GM19240 (cell line): ENCODE results near the gene BRSK1.

ENCODE experiments used
- DNase-seq: peaks from one replicate; pipeline ENCODE4 v3.0.0; 2011; ENCODE audit warnings: low spot score; ENCODE audit not compliant: insufficient read length

The BRSK1 gene

DNA sequence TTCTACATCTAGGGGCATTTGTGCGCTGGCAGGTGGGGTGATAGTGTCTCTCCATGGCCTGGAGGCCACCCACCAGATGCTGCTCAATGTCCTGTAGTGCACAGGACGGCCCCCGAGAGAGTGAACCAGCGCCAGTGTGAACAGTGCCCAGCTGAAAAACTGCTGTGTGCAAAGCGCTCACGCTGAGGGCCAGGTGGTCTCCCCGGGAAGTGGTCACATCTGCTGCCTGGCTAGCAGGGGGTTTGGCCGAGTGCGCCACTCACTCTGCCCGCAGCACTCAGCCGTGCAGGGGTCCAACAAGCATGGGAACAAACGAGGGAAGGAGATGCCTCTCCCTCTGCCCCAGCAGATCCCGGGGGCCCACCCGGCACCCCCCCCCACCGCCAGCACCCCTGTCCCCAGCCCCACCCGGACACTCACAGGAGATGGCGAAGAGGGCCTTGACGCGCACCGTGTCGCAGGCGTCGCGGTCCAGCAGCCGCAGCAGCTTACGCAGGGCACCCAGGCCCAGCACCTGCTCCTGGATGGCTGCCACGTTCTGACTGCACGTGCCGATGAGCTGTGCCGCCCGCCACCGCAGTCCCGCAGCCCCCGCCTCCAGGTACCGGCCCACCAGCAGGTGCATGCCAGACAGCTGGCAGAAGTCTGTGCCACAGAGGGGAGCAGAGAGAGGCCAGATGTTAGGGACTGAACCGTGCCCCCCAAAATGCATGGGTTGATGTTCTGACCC lies 9.7 kb upstream of the BRSK1 start:
- no peak for DNase-seq

DNA sequence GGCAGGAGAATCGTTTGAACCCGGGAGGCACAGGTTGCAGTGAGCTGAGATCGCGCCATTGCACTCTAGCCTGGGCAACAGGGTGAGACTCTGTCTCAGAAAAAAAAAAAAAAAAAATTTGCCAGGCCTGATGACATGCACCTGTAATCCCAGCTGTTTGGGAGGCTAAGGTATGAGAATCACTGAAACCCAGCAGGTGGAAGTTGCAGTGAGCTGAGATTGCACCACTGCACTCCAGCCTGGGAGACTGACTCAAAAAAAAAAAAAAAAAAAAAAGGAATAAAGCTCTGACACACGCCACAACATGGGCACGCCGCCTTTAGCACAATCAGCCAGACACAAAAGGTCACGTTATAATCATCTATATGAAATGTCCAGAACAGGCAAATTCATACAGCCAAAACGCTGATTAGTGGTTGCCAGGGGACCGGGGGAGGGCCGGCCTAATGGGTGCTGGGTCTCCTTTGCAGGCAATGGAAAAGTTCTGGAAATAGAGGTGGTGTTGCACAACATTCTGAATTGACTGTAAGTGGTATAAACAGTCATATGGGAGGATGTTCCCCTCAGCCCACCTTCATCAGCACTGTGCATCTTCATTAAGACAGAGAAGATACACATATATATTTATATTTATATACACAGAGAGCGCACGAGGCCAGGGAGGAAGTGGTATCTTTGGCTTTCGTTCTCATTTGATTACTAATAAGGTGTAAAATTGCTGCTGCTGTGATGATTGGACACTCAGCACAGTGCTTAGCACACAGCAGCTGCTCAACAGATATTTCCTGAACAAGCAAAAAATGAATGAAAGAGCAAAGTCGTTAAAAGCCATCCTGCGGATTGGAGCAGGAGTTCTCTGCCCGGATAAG lies 7.7 kb upstream of the BRSK1 start:
- DNase-seq: no peak

DNA sequence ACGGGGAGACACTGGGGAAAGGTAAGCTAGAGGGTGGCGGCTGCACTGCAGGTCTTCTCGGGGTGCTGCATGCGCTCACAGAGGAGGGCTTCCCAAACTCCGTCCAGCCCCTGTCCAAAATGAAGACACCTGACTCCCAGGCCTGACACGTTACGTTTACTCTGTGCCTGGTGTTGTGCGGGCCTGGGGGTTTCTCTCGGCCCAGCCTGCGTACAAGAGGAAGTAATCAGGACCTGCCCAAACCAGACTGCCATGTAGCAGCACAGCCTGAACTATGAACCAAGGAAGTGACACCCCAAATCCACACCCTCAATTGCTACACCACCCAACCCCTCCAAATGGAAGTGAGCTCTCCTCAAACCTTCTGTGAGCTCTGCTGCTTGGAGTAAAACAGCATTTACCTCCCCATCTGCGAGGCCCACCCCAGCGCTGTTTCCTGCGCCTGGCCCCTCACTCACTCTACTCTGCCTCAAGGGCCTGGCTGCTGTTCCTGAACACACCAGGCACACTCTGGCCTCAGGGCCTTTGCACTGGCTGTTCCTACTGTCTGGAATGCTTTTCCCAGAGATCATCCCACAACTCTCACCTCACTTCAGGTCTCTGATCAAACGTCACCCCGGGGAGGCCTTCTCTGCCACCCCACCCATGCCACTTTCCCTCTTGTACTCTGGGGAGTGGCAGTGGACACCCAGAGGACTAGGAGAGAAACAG lies 6.9 kb upstream of the BRSK1 start:
- DNase-seq: no peak

DNA sequence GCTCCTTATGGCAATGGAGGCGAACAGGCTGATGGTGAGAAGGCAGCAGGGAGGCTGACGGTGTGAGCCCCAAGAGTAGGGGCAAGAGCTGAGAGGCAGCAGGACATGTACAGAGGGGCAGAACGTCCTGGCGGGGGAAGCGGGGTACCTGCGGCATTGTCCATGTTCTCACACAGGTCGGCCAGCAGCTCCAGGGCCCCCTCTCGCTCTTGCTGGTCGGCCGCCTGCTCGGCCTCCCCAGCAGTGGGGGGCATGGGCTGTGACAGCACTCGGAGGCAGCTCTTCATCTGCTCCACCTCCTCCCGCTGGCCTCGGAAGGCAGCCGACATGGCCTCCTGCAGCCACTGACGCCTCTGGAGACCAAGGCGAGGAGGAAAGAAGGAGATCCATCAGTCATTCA lies 6.3 kb upstream of the BRSK1 start:
- DNase-seq: no peak

DNA sequence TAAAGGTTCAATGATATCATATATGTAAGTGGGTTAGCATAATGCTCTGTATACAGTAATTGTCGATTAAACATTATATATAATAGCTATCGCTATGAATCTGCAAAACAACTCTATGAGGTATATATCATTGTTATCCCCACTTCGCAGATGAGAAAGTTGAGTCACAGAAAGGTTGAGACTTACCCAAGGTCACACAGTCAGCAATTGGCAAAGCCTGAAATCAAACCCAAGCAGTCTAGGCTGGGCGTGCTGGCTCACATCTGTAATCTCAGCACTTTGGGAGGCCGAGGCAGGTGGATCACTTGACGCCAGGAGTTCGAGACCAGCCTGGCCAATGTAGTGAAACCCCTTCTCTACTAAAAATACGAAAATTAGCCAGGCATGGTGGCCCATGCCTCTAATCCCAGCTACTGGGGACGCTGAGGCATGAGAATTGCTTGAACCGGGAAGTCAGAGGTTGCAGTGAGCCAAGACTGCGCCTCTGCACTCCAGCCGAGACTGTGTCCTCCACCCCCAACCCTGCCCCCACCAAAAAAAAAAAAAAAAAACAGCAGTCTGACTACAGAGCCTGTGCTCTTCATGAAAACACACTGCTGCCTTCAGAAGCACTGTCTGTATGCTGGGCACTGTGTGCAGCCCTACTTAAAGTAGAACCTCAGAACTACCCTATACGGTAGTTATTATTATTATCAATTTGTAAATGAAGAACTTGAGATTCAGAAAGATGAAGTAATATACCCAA lies 5.2 kb upstream of the BRSK1 start:
- DNase-seq: no peak

DNA sequence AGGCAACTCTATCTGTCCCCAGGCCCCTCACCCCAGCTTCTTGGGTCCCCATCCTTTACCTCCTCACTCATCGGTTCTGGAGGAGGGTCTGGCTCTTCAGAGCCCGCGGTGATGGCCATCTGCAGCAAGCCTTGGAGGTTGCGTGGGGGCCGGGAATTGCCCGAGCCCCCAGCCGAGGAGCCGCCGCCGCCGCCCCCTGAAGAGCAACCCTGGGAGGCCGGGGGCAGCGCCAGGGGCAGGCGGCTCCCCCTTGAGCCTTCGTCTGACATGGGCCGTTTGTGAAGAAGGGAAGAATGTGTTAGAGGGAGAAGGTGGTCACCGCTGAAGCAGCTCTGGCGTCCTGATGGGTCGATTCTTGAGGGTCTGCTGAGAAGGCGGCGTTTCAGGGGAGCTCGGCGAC lies 4.5 kb upstream of the BRSK1 start:
- DNase-seq: no peak

DNA sequence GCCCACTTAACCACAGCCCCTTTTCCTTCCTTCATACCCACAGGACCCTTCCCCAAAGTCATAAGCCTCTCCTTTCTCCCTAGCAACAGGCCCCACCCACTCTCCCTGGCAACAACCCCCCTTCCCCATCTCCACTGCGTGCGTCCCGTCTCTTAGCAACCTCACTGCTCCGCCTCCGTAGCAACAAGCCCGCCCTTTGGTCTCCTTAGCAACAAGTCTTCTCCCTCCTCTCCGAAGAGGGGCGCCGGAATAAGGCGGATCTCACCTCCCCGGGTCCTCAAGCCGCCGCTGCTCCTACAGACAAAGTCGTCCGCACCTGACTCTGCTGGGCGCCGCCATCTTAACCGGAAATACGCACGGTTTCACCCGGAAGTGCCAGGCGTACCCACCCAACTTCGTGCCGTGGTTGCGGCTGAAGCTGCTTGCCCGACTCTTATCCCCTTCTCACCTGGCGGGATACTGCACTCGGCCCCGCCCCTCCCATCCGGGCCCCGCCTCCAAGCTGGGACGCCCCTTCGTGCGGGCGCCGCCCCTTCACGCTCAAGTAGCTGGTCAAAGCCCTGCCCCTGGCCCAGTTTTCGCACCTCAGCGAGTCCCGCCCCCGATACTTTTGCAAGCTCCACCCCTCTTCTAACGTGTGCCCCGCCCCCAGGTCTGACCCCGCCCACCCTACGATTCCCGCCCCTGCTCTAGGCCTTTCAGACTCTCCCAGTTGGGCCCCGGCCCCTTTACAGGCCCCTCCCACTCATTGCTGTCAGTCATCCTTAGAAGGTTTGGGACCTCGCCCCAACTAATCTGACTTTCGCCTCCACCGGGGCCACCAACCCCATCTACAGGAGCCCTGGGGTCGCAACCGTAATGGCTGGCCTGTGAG lies 3.8 kb upstream of the BRSK1 start, which contains the start of gene HSPBP1:
Gene HSPBP1, minus strand, starts transcription at position 341 of the 874 bp plus-strand sequence. CDS start 502 bp downstream, outside the sequence.
- peak; percentile 81 for DNase-seq

DNA sequence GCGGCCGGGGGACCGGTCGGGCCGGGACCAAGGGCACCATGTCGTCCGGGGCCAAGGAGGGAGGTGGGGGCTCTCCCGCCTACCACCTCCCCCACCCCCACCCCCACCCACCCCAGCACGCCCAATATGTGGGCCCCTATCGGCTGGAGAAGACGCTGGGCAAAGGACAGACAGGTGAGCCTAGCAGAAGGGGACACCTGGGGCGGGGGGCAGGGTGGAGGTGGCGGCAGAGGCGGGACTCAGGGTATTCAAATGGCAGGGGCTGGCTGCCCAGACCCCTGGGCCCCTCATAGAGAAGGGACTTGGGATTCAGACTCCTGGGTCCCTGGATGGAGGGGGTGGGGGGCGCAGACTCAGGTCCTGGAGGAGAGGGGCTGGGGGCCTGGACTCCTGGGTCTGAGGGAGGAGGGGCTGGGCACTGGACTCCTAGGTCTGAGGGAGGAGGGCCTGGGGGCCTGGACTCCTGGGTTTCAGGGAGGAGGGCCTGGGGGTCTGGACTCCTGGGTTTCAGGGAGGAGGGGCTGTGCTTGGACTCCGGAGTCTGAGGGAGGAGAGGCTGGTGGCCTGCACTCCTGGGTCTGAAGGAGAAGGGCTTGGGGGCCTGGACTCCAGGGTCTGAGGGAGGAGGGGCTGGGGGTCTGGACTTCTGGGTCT lies 735 bp downstream of the BRSK1 start:
- no peak for DNase-seq

DNA sequence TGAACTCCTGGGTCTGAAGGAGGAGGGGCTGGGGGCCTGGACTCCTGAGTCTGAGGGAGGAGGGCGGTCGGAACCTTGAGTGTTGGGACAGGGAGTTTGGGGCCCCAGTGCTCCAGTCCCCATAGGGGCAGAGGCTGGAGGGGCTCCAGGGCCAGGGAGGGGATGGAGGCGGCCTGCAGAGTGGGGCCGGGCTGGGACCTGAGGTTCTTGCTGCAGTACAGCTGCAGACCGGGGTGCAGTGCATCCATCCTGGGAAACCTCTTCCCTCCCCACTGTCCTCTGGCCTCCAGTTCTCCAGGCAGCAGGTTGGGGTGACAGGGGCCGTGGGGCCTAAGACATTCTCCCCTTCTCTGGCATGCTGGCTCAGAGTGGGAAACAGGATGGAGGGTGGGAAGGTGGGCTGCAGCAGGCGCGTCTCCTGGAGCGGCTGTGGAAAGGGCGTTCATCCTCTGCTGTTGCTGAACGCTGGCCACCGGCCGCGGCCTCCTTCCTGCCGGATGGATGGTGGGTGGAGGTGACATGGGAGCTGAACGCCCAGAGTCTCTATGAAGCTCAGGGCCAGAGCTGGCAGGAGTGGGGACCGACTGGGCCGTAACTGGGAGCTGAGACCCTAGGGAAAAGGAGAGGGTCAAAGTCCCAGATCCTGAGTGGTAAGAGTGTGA lies 1.6 kb downstream of the BRSK1 start:
- DNase-seq: no peak

DNA sequence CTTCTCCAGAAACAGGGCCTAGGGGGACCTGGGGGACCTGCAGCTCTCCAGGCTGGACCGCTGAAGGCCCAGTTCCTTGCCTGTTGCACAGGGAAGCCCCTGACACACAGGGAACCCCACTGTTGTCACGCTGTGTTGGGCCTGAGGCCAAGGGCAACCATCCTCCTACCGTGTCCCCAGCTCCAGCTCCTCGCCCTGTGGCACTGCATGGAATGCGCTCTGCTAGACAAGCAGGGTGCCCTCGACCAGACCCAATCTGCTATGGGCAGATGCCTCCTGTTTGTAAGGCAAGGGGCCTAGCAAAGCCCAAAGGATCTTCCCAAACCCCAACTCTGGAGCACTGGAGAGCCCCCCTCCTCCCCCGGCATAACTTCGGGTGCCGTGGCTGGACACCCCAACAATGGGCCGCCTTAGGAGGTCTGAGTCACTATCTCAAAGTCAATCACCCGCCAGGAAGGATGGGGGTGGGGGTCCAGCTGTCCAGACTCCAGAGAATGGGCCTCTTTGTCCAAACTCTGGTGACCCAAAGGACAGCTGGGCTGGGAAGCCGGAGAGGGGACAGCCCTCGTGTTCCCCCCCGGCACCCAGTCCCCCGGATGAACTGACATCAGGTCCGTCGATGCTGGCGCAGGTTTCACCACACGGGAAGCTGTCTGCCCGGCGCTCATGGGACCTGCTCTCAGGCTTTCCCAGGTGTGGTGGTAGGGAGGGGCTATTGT lies 3.7 kb downstream of the BRSK1 start:
- no peak for DNase-seq

DNA sequence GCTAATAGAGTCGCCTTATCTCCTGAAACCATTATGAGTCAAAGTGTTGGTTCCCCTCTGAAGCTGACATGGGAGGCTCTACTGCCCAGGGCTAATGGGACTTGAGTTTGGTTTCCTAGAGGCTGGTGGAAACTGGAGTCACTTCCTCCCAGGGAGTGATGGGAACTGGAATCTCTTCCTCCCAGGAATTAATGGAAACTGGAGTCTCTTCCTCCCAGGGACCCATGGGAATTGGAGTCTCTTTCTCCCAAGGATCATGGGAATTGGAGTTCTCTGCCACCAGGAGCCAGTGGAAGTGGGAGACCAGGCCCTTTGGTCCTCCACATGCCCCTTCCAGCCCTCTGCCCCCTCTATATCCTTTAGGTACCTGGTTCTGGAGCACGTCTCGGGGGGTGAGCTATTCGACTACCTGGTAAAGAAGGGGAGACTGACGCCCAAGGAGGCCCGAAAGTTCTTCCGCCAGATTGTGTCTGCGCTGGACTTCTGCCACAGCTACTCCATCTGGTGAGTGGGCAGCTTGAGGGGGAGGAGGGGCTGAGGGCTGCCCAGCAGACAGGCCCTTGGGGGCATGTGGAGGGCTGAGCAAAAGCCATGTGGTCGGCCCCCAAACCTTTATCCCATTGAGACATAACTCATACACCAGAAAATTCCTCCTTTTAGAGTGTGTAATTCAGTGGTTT lies 5.5 kb downstream of the BRSK1 start:
- no peak for DNase-seq

DNA sequence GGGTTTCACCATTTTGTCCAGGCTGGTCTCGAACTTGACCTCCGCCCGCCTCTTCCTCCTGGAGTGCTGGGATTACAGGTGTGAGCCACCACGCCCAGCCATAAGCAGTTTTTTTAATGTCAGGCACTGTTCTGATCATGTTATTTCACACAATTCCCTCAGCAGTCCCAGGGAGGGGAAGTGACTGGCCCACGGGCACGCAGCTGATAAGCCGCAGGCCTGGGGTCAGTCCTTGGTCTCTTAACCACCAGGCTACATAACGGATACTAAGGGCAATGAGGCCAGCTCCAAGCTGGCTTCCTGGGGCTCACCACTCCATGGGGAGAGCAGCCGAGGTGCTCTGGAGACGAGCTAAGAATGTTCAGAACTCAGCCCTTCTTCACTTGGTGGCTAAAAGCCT lies 13.5 kb downstream of the BRSK1 start:
- no peak for DNase-seq

DNA sequence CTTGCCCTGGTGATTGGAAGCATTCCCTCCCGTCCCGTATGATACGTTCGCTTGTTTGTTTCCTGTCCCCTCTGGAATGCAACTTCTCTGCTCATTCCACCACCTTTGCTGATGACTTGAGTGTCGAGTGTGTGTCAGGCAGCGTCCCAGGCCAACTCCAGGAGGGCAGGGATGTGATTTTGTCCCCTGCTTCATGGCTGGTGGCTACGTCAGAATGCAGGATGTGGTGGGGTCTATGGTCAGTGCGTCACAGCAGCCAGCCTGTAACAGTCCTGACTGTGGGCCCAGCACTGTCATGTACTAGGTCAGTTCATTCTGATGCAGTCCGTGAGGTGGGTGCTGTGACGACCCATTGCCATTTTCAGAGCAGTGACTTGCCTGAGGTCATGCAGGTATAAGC lies 16.2 kb downstream of the BRSK1 start:
- no peak for DNase-seq

DNA sequence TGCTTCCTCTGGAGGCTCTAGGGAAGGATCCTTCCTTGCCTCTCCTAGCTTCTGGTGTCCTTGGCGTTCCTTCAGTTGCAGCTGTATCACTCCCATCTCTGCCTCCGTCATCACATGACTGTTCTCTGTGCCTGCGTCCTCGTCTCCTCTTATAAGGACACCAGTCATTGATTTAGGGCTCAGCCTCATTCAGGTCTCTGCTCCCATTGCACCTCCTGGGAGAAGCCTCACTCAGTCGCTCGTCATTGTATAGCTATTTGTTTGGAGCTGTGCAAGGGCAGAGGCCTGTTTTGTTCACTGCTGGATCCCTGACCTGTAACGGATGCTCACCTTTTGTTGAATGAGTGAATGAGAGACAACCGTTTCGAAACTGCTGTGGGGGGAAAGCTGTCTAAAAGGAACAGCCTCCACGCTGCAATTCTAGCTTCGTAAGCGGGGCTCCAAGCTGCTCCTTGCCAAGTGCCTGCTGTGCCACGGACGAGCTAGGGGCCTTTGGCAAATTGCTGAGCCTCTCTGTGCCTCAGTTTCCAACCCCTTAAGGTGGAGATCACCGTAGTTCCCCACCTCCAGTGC lies 17.2 kb downstream of the BRSK1 start:
- no peak for DNase-seq

DNA sequence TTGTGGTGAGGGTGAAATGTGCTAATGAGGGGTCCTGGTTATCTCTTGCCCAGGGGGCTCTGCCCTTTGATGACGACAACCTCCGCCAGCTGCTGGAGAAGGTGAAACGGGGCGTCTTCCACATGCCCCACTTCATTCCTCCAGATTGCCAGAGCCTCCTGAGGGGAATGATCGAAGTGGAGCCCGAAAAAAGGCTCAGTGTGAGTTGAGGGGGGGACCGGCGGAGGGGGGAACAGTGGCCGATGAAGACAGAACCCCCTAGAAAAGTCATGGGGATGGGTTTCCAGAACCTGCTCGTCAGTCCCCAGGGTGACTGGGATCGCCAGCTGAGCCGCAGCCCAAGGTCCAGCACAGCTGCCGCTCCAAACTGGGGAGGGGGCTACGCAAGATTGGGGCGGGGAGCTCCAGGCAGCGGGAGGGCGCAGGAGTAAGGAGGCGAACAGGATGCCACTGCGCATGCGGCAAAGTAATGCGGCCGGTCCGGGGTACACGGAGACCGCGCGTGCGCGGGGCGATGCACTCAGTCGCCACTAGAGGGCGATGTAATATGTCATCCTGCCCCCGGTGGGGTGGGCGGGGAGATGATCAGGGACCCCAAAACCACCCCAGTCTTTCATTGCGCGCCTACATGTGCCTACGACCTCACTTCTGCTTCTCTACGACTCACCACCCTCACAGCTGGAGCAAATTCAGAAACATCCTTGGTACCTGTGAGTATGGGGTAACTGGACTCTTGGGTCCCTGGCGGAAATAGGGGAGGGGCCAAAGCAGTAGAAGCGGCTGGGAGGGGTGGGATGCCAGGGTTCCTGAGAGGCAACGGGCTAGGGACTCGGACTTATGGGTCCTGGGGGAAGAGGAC lies 17.9 kb downstream of the BRSK1 start:
- peak; percentile 99 for DNase-seq

DNA sequence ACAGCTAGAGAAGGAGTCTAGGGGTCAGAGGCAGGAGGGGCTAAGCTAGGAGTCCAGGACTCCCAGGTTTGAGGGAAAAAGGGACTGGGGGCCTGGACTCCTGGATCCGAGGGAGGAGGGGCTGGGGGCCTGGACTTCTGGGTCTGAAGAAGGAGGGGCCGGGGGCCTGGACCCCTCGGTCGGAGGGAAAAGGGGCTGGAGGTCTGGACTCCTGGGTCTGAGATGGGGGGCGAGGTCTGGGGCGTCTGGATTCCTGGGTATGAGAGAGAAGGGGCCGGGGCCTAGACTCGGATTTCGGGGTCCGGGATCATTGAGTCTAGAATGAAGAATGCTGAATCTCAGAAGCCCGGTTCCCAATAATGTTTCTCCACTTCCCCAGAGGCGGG lies 18.5 kb downstream of the BRSK1 start:
- DNase-seq: no peak

DNA sequence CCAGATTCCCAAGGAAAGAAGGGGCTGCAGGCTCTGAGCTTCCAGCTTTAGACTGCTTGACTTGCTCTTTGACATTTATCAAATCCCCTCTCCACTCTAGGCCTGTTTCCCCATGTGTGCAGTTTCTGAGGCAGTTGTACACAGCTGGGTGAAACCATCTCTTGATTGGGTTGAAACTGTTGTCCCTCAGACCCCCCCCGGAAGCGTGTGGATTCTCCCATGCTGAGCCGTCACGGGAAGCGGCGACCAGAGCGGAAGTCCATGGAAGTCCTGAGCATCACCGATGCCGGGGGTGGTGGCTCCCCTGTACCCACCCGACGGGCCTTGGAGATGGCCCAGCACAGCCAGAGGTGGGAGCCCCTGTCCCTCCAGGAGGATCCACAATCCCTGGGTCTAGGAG lies 19.7 kb downstream of the BRSK1 start:
- no peak for DNase-seq
